Globus pallidus (tissue), 1 donor: Measurements from ENCODE around the gene APBA2.

Source experiments
- DNase-seq: peaks from one replicate; pipeline ENCODE4 v3.0.0-alpha.2; 2015; ENCODE audit warnings: low spot score

The APBA2 gene

DNA sequence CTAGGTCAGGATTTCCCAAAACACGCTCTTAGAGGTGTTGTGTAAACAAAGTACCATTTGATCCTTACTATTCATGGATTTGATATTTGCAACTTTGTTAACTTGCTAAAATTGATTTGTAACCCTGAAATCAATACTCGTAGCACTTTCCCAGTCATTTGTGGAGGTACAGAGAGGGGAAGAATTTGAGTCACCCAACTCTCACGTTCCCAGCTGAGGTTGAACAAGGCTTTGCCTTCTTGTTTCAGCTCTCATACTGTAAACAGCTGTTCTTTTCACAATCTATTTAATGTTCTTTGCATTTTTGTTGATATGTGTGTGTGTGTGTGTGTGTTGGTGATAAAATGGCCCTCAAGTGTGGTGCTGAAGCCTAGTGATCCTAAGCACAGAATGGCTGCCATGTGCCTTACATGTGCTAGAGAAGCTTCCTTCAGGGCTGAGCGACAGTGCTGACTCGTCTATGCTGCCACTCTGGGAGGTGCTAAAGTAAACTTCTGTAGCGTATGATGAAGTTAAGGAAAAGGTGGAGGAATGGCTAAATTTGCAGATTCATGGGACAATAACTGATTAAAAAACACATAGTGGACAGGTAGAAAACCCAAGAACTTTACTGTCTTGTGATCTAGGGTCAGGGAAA is 173.2 kb downstream of the APBA2 start:
- DNase-seq, result no peak

DNA sequence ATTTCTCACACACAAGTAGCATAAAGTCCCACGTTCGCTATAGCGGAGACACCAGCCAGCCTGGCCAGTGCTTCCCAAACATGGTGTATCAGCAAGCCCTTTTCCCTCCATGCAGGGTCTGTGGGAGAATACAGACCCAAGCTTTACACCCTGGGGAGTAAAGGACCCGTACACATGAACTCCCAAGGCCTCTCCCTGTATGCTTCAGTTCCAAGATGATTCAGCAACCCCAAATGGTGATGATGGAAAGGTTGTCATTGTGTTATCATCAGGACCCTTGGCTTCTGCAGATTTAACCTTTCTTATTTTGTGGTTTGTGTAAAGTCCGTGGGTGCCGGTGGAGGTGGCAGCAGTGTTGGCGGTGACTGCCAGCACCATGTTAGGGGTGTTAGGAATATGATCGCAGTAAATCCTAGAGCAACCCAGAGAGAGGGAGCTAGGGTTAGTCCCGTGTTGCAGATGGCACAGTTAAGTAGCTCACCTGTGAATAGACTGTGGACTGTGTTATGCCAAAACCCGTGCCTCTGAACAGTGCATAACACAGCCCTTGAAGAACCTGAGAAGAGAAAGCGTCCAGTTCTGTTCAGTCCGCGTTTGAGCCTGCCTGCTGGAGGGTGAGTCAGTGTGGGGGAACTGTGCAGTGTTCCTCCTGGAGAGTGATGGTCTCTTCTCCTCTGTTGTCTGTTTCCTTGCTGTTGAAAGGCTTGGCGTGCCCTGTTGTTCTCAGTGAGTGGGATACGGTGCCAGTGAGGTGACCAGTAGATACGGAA is 174.3 kb downstream of the APBA2 start:
- no peak for DNase-seq

DNA sequence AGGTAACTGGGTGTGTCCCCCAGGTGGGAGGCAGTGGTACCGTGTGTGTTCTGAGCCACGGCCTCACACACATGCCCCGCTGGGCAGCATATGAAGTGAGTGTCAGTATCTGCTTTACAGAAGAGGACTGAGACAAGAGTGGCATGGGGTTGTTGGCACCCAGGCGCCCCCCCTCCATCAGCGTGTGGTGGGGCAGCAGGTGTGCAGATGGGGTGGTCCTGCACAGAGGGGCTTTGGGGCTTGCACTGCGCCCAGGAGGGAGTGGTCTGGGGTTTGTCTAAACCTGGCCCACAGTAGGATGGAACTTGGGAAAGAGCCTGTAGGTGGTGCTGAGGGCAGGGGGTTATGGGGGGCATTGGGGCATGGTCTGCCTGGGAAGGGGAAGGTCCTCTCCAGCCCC is 176.0 kb downstream of the APBA2 start:
- DNase-seq, result no peak

DNA sequence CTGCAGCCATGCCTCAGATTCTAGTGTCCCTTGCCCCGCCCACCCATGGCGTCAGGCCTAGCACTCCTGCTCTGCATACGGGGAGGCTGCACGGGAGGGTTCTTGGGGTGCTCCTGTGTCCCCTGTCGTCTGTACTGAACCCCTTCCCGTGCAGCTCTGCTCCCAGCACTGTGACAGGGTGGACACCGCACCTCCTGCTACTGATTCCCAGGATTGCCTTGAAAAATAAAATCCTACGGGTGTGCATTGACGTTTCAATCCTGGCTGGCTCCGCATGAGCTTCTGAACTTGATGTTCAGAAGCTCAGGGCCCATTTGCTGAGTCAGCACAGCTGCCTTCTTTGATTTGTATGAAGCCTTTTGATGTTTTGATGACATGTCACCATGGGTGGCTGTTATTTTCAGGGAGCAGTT is 176.4 kb downstream of the APBA2 start:
- peak; percentile 54 for DNase-seq

GRCh38 chr15:29062626-29063025 is 176.9 kb downstream of the APBA2 start:
- DNase-seq, result no peak

DNA sequence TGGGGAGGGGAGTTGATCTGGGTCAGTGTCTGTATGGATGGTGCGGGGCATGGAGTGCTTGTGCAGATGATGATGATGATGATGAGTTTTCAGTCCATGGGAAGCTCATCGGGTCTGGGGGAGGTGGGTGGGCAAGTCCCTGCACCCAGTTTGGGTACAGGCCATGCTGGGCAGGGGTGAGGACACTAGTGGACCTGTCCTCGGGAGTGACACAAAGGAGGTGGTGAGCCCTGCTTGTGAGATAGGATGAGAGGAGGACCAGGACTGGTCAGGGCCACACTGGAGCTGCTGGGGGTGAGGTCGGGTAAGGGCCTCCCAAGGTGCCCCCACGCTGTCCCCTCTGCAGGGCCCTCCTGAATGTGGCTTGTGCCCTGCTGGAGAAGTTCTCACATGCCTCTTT is 177.9 kb downstream of the APBA2 start:
- no peak for DNase-seq

DNA sequence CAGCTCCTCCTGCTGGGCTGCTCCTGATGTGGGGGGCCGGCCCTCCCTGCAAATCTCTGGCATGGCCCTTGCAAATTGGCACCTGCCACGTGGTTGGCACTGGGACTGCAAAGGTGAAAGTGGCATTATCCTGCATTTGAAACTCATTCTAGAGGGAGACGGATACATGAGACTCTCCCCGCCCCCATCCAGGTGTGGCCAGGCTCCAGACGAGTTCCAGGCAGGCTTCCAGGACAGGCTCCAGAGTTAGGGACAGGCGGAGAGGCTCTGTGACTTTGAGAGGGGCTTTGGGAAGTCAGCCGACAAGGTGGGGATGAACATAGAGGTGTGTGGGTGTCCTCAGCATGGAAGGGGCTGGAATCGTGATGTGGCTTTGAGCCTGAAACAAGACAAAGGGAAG is 178.5 kb downstream of the APBA2 start:
- DNase-seq, result no peak

GRCh38 chr15:29064731-29065130 is 179.0 kb downstream of the APBA2 start:
- no peak for DNase-seq

DNA sequence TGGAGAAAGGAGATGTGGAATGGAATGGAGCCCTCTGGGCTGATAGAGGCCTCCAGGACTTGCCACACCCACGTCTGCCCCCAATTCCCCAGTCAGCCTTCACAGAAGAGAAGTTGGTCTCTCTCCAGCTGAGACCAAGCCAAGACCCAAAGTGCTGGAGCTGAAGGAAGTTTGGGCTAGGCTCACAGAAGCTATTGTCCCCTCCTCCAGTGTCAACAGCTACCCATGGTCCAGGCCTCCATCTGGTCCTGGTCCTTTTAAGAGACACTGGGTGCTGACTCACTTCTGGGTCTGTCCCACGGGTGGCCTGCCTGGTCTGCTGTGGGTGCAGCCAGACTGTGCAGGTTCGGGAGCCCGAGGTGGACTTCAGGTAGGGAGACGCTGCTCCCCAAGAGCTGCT is 179.8 kb downstream of the APBA2 start:
- DNase-seq, result peak; percentile 31

- DNase-seq, result no peak
Measured at GRCh38 chr15:29066310-29066709, 180.5 kb downstream of the APBA2 start.

DNA sequence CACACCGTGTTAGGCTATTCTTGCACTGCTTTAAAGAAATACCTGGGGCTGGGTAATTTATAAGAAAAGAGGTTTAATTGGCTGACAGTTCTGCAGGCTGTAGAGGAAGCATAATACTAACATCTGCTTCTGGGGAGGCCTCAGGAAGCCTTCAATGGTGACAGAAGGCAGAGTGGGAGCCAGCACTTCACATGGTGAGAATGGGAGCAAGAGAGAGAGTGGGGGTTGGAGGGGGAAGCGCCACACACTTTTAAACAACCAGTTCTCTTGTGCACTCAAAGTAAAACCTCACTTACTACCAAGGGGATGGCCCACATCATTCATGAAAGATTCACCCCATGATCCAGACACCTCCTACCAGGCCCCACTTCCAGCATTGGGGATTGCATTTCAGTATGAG is 181.1 kb downstream of the APBA2 start:
- no peak for DNase-seq

DNA sequence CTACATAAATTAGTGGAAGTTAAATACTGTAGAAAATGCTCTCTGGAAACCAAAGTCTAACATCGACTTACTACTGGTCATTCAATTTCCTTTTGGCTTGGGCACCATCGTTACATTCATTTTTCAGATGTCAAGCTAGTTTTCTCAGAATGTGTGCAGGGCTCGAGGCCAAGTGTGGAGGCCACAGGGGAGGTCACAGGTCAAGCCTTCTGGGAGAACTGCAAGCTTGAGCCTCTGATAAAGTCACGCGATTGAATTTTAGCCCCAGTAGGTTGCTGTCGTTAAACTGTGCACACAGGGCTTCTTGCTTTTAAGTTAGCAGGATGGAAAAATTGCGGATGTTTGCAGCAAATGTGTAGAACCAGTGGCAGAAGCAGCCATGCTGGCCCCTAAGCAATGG is 182.2 kb downstream of the APBA2 start:
- DNase-seq, result no peak

- peak; percentile 87 for DNase-seq
Measured at GRCh38 chr15:29070471-29071231, 184.9 kb downstream of the APBA2 start.

DNA sequence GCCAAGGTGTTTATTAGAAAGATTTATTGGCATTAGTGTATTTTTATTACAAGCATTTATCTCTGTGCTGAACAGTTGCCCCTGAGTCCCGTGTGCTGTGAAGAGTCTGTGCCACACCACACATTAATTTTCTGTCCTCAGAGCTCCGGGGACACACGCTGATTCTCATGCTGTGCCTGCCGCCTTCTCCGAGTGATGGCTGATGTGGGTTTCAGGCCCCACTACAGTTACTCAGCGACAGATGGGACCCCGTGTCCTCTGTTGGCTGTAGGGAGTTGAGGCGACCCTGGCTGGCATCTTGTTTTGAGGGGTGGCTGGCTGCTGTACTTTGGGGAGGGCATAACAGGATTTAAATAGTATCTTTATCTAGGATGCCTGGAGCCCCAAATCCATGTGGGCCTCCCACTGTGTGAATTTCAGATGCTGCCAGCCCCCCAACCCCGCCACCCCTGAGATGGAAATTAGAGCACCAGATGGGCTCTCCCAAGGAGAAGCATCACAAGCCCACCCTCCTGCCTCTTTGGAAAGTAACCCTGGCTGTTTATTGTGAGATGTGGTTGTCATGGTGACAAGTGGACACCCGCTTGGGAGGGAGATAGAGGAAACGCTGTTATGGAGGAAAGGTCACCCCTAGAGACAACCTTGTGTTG is 185.6 kb downstream of the APBA2 start:
- DNase-seq, result peak; percentile 73

GRCh38 chr15:29071882-29072273 is 186.1 kb downstream of the APBA2 start:
- DNase-seq, result no peak

- DNase-seq, result no peak
Measured at GRCh38 chr15:29072444-29072843, 186.7 kb downstream of the APBA2 start.

DNA sequence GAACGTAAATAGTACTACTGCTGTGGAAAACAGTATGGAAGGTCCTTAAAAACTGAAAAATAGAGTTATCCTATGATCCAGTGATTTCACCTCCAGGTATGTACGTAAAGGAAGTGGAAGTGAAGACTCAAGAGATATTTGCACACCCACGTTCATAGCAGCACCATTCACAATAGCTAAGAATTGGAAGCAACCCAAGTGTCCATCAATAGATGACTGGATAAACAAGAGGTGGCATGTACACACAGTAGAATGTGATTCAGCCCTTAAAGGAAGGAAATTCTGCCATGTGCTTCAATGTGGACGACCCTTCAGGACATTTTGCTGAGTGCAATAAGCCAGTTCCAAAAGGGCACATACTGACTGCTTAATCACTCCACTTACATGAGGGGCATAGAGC is 188.3 kb downstream of the APBA2 start:
- no peak for DNase-seq

- no peak for DNase-seq
Measured at GRCh38 chr15:29078541-29078940, 192.8 kb downstream of the APBA2 start.

DNA sequence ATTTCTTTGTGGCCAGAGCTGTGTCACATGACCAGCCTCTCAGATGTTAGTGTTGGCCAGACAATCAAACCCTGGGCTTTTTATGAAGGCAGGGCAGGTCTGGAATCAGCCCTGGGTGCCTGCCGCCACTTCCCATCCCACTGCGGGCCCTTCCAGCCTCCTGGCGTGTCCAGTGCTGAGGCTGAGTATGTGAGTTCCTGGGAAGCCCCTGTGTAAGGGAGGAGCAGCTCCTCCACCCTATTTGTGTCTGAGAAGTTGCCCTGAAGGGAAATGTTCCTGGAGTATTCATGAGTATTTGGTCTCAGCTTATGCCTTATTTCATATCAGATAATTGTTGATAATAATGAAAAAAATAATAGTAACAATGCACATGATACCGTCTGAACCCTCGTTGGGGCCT is 193.7 kb downstream of the APBA2 start:
- no peak for DNase-seq

GRCh38 chr15:29081781-29082180 is 196.0 kb downstream of the APBA2 start:
- no peak for DNase-seq

- DNase-seq, result no peak
Measured at GRCh38 chr15:29083161-29083560, 197.4 kb downstream of the APBA2 start.

GRCh38 chr15:29083858-29084257 is 198.1 kb downstream of the APBA2 start:
- no peak for DNase-seq

DNA sequence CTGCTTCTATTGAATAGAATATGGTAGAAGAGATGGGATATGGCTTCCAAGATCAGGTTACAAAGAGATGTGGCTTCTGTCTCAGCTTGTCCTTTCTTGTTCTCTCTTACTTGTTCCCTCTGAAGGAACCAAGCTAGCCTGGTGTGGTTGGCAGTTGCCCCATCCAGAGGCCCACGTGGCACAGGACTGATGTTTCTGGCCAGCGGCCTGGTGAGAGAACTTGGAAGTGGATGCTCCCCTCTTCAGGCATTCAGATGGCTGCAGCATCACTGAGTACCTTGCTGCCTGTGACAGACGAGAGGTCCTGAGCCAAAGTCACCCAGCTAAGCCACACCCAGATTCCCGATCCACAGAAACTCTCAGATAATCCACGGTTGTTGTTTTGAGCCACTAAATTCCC is 200.2 kb downstream of the APBA2 start:
- DNase-seq, result no peak
